ENCODE measurements around the gene UGT2B7.

UGT2B7 gene

GRCh38 chr4:69056921-69057550 is 39.2 kb upstream of the UGT2B7 start:
- TF ChIP-seq CTCF (IDR thresholded peaks at IDR 0.05; ENCODE audit: insufficient read depth, low read depth, low read length, missing control alignments), result no peak
- no peak overlapping the region for H3K4me3 ChIP-seq (ENCODE audit: low read length)
- peak; percentile 14 for DNase-seq (ENCODE audit: low read depth)

- peak; percentile 11 for DNase-seq (ENCODE audit: low read depth)
- no peak overlapping the region for H3K4me3 ChIP-seq (ENCODE audit: low read length)
These were observed 38.5 kb upstream of the UGT2B7 start for GRCh38 chr4:69057620-69058409.

GRCh38 chr4:69058410-69059059 is 37.7 kb upstream of the UGT2B7 start:
- TF ChIP-seq CTCF (IDR thresholded peaks at IDR 0.05; ENCODE audit: insufficient read depth, low read depth, low read length, missing control alignments), result no peak
- H3K4me3 ChIP-seq (ENCODE audit: low read length), result no peak overlapping the region
- DNase-seq (ENCODE audit: low read depth), result no peak

More at GRCh38 chr4:69057620-69058409, 38.5 kb upstream of the UGT2B7 start:
- no peak for TF ChIP-seq CTCF (IDR thresholded peaks at IDR 0.05; ENCODE audit: insufficient read depth, low read depth, low read length, missing control alignments)

- TF ChIP-seq CTCF (IDR thresholded peaks at IDR 0.05; ENCODE audit: insufficient read depth, low read depth, low read length, missing control alignments), result no peak
- DNase-seq (ENCODE audit: low read depth), result peak; percentile 21
- no peak overlapping the region for H3K4me3 ChIP-seq (ENCODE audit: low read length)
These were observed 35.5 kb upstream of the UGT2B7 start for GRCh38 chr4:69060651-69061308.

GRCh38 chr4:69064391-69064790 is 31.9 kb upstream of the UGT2B7 start:
- no peak for DNase-seq (ENCODE audit: low read depth)
- TF ChIP-seq CTCF (IDR thresholded peaks at IDR 0.05; ENCODE audit: insufficient read depth, low read depth, low read length, missing control alignments), result no peak

GRCh38 chr4:69066945-69067344 is 29.3 kb upstream of the UGT2B7 start:
- no peak overlapping the region for H3K4me3 ChIP-seq (ENCODE audit: low read length)
- TF ChIP-seq CTCF (IDR thresholded peaks at IDR 0.05; ENCODE audit: insufficient read depth, low read depth, low read length, missing control alignments), result no peak
- DNase-seq (ENCODE audit: low read depth), result peak; percentile 71

More at GRCh38 chr4:69064391-69064790, 31.9 kb upstream of the UGT2B7 start:
- H3K4me3 ChIP-seq (ENCODE audit: low read length), result no peak overlapping the region

Measured in epithelial cell of esophagus (primary cell).